WTC11 (cell line): ENCODE measurements around the gene PTPRO.

Experiments used
- CTCF ChIP-seq: fragments of 200-600 bp; IDR thresholded peaks from 2 replicates; pipeline ENCODE4 v1.8.0; 2022; ENCODE audit warnings: antibody characterized with exemption
- ZNF416 ChIP-seq: fragments of 250-450 bp; sonication (Bioruptor Pico); IDR thresholded peaks from 2 replicates; pipeline ENCODE4 v1.9.0; 2021; ENCODE audit warnings: mild to moderate bottlenecking, inconsistent platforms

- TF ChIP-seq ZNF416 (no peak), CTCF (no peak)
Observed at GRCh38 chr12:15544589-15544988, 222.3 kb downstream of the PTPRO start.
